Measurements from ENCODE around the gene CDC16.

Gene CDC16

DNA sequence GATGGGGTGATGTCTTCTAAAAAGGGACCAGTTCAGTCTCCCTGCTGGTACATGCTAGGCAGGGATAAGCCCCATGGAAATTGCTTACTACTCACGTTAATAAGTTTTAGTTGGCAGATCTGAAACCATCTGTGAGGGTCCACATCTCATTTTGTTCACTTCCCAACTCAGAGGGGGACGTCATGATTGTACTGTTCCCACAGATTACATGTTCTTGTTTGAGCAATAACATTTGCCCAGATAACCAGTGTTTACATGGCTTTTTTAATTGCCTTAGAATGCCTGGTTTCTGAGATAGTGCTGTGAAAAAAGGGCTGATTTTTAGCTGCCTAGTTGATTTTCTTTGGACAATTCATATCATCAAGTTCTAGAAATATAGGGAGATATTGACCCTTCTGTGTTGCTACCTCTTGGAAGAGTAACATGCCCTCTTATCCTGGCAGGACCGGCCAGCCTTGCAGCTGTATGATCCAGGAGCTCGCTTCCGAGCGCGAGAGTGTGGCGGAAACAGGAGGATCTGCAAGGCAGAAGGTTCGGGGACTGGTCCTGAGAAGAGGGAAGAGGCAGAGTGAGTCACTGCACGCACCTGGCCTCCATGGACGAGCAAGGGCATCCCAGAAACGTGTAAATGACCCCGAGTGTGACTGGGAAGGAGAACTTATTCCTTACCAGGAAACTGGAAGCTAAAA, 69.8 kb downstream of the CDC16 start:
- no peak for DNase-seq

DNA sequence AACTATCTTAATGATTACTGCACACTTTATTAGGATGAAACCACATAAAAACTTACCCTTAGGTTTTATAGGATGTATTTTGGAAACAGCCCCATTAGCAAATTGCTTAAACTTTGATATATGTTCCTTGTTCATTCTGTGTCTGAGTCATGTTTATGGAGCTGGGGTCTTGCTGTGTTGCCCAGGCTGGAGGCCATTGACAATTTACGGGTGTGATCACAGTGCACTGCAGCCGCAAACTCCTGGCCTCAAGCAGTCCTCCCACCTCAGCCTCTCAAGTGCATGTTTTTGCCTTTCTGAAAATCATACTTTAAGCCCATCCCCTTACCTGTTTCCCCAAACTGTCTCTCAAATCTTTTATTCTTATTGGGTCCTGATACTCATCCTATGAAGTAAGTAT, 74.4 kb downstream of the CDC16 start:
- no peak for DNase-seq

DNA sequence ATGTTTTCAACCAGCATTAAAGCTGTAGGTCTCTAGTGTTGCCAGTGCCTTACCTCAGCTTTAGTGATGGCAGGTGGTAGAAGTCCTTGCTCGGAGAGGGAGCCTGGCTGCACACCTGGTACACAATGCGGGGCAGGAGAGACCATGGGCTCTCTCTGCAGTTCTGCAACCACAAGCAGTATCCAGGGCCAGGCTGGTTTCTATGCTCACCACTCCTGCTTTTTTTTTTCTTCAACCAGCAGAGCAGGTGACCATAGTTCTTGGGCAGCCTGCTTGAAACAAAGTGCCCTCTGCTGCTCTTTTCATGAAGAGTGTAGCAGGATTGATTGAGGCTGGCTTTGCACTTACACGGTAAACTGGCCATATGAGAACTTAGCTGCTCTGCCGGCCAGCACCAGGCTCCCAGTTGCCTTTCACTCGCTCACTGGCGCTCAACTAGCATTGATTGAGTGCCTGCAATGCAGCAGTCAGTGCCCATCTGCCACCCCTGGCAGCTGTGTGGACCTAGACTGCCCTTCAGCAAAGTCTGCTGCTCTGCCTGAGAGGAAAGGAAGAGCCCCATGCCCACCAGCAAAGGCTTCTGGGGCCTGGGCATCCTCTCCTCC, 75.2 kb downstream of the CDC16 start:
- DNase-seq = no peak

DNA sequence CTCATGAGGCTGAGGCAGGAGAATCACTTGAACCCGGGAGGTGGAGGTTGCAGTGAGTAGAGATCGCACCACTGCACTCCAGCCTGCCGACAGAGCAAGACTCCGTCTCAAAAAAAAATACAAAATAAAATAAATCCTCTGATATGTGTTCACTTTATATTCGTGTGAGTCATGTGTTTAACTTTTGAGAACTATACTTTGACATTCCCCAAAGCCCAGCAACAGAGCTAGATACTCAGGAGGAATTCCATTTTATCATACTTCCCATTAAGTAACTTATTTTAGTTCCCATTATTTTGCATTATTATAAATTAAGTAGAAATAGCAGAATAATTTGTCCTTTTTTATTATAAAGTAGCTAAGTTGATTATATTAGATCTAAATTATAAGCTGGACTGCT, 76.3 kb downstream of the CDC16 start:
- DNase-seq = no peak

DNA sequence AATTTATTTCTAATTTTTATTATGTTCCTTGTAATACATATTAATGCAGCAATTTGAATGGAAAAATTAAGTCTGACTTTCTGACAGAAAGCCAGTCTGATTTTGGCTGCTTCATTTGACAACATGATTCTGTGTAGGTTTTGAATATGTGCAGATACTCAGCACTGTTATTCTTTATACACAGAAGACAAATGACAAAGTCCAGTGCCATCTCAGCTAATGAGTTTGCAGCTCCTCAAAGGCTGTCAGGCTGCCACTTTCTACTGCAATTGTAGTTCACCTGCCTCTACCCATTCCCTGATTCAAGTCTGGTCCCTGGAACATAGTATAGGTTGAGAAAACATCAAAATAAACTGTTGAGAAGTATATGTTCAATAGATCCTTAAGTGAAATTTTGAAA, 76.7 kb downstream of the CDC16 start:
- no peak for DNase-seq

DNA sequence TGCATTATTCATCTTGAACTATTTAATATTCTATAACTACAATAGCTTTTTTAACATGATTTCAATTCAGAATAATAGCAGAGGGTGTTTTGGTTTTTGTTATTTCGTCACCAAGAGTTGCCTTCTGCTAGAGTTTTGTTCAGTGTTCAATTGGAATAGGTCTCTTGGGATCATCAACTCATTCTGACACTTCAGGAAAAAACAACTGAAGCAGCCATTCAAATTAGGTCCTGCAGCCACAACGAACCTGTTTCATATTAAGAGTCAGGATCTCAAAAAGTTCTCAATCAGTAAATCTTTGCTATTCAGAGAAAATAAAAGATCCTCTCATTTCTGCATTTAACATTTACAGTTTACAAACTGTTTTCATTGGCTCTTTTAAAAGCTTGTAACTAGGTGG, 77.2 kb downstream of the CDC16 start:
- DNase-seq = no peak

DNA sequence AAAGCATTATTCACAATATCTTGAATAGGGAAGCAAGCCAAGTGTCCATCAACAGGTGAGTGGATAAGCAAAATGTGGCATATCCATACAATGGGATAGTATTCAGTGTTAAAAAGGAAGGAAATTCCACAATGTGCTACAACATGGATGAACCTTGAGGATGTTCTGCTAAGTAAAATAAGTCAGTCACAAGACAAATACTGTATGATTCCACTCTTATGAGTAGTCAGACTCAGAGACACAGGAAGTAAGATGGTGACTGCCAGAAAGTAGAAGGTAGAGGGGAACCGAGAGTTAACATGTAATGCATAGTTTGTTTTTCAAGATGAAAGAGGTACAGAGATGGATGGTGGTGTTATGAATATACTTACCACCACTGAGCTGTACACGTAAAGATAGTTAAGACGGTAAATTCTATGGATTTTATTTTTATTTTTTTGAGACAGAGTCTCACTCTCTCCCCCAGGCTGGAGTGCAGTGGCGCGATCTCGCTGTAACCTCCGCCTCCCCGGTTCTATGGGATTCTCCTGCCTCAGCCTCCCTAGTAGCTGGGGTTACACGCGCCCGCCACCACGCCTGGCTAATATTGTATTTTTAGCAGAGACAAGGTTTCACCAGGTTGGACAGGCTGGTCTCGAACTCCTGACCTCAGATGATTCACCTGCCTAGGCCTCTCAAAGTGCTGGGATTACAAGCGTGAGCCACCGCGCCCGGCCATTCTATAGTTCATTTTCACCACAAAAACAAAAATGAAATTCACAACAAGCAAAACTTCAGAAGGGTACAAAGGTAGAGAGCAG, 78.6 kb downstream of the CDC16 start:
- no peak for DNase-seq

DNA sequence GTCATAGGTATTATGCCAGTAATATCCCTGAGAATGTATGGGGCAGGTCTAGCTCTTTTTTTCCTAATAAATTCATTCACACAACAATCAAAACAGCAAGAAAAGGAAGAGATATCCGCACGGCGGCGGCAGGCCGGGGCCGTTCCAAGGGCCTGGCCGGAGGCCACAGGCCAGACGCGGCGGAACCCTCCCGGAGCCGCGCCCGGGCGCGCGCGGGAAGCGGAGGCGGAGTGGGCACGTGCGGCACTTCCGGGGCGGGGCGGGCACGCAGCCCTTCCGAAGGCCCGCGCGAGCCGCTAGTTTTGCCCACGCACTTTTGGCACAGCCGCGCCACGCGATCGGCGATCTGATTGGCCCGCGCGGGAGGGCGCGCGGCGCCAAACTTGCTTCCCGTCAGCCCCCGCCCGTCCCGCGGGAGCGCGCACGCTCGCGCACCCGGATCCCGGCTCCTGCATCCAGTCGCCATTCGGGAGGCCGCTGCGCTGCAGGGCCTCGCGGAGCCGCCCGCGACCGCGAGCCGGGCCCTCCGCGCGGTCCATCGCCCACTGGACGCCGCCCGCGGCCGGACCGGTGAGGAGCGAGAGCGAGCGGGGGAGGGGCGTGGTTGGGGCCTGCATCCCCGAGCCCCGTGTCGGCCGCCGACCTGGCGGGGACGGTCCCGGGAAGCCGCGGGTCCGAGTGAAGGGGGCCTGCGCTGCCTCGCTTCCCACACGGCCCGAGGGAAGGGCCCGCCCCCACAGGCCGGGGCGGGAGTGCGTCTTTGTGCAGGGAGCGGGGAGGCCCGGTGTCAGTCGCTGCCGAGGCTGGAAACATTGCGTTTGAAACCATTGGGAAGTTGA, 79.6 kb downstream of the CDC16 start, which contains the start of gene CHAMP1:
TSS of gene CHAMP1 (plus strand) at position 430 of the 839 bp plus-strand sequence. CDS start 9,340 bp downstream, outside the sequence.
- peak; percentile 97 for DNase-seq

DNA sequence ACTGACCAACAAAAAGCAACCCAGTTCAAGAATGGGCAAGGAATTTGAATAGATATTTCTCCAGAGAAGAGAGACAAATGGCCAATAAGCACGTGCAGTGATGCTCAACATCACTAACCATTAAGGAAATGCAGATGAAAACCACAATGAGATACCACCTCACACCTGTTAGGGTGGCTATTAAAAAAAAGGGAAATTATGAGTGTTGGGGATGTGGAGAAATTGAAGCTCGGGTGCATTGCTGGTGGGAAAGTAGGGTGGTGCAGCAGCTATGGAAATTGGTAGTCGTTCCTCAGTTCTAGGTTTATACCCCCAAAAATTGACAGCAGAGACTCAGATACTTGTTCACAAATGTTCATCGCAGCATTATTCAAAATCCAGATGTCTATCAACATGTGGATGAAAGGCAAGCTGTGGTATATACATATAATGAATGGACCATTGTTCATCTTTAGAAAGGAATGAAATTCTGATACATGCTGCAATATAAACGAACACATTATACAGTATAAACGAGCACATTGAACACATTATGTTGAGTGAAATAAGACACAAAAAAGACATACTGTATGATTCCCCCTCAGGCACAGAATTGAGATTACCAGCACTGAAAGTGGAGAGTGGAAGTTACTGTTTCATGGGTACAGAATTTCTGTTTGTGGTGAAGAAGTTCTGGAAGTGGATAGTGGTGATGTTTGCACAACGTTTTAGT, 80.5 kb downstream of the CDC16 start:
- DNase-seq = no peak

DNA sequence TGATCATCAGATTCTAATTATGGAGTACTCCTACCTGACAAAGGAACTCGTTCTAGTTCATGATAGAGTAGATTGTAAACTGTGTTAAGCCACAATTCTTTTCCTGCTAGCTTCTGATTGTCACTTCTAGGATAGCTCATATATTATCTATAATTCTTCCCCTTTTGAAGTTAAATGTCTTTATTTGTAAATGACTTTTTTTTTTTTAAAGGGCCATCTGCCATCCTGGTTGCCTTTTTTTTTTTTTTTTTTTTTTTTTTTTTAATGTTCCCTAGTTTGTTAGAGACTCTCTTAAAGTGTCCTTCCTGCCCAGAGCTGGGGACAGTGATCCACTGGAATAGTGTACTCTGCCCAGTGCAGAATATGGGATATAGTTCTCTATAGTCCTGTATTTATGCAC, 83.9 kb downstream of the CDC16 start:
- no peak for DNase-seq

DNA sequence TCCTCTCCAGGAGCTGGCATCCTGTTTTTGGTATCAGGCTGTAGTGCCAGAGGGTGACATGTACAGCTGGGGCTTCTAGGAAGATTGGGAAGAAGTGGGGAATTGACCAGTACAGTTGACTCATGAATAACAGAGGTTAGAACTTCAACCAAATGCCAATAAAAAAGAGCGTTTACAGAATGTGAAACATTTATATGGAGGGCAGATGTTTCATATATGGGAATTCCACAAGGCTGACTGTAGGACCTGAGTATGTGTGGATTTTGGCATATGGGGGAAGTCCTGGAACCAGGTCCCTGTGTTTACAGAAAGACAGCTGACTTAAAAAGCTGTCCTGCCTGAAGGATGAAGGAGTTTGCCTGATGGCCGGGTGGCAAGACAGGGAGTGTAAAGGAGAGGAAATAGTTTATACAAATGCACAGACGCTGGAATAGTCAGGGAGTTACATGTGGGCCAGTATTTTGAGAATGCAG, 84.8 kb downstream of the CDC16 start:
- DNase-seq = no peak

DNA sequence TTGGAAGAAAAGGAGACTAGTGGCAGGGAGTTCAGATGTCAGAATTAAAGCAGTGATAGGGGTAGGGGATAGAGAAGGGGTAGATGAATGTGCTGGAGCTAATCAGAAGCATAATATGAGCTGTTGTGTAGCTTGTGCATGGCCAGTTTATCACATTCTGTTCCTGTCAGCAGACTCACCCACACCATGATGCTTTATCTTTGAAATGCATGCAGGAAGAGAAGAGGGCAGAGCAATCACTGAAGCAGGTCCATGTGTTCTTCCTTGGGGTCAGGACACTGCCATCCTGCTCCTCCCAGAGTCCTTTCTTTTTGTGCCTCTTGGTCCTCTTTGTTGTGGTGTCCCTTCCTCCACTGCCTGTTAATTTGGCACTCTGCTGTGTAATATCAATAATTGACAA, 85.4 kb downstream of the CDC16 start:
- no peak for DNase-seq

DNA sequence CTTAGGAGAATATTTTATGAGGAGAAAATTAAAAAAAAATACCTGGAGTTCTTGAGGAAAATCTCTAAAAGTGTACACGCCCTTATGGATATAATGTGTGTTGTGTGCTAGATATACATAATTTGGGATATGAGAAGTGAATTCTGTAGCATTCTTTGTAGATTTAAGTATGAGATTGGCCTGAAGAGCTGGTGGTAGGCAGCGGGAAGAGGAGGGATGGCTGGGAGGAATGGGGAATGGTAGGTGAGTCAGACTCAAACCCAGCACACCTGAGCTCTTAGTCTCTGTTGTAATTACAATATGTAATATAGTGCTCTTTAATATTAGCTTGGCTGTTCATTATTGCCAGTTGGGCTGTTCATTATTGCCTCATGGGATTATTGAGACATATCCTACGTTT, 86.6 kb downstream of the CDC16 start:
- no peak for DNase-seq
